Stimulated activated naive CD8-positive, alpha-beta T cell treated with anti-CD3 and anti-CD28 coated beads, Interleukin-15, Interleukin-2, amounts not matched to agents 100 ng/mL and 50 ng/mL, for 24 hours (primary cell): ENCODE results near the gene RAP1GAP2.

ENCODE experiments used
- H3K27ac Mint-ChIP-seq: one replicate; pipeline ENCODE4 v1.8.0; 2021; ENCODE audit warnings: mild to moderate bottlenecking, mixed read lengths
- H3K27me3 Mint-ChIP-seq: one replicate; pipeline ENCODE4 v1.8.0; 2021; ENCODE audit warnings: mixed read lengths
- H3K36me3 Mint-ChIP-seq: one replicate; pipeline ENCODE4 v1.8.0; 2021; ENCODE audit warnings: low read depth, mixed read lengths
- H3K4me1 Mint-ChIP-seq: one replicate; pipeline ENCODE4 v1.8.0; 2021; ENCODE audit warnings: low read depth, mixed read lengths
- H3K4me3 Mint-ChIP-seq: one replicate; pipeline ENCODE4 v1.8.0; 2021; ENCODE audit warnings: mild to moderate bottlenecking, mixed read lengths
- H3K9me3 Mint-ChIP-seq: one replicate; pipeline ENCODE4 v1.8.0; 2021; ENCODE audit warnings: mixed read lengths

RAP1GAP2 gene

GRCh38 chr17:2893422-2893914, 97.2 kb downstream of the RAP1GAP2 start:
- no peaks in the 10 kb centered on the region for H3K27me3 Mint-ChIP-seq
- H3K9me3 Mint-ChIP-seq: no peaks in the 10 kb centered on the region
- no peak overlapping the region for H3K4me3 Mint-ChIP-seq
- peaks cover 6% of the 10 kb centered on the region for H3K4me1 Mint-ChIP-seq
- no peak overlapping the region for H3K27ac Mint-ChIP-seq
- H3K36me3 Mint-ChIP-seq: peaks cover 8% of the 10 kb centered on the region

DNA sequence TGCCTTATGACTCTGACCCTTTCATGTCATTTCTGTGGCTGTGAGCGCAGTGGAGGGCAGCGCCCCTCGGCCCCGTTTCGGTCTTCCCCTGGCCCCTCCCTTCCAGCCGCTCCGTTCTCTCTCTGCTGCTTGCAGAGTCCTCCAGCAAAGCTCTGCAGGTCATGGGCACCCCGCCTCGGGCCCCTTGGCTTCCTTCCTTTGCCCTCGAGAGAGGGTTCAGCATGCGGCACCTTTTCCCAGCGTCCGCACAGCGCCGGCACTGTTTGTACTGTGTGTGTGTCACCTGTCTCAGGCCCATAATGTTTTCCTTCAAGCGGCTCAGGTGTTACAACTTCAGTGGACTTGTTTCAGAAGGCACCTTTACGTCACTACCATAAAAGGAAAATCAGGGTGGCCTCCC, 98.5 kb downstream of the RAP1GAP2 start:
- Mint-ChIP-seq H3K27ac (no peak overlapping the region), H3K36me3 (peaks cover 8% of the 10 kb centered on the region), H3K9me3 (no peaks in the 10 kb centered on the region), H3K27me3 (no peaks in the 10 kb centered on the region), H3K4me1 (peaks cover 6% of the 10 kb centered on the region), H3K4me3 (no peak overlapping the region)

DNA sequence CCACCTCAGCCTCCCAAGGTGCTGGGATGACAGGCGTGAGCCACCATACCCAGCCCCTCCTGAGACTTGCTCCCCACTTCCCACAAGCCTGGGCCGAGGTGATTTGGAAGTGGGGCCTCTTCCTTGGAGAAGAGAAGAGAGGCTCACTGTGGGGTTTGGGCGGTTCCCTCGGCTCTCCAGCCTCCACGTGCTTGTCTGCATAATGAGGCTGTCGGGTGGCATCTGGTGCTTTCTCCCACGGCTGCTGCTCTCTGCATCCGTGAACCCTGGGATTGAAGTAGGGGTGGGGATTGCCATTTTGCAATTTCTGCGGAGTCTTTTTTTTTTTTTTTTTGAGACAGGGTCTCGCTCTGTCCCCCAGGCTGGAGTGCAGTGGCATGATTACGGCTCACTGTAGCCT, 101.4 kb downstream of the RAP1GAP2 start:
- peaks cover 4% of the 10 kb centered on the region for H3K36me3 Mint-ChIP-seq
- no peak overlapping the region for H3K27ac Mint-ChIP-seq

GRCh38 chr17:2898255-2898926, 102.2 kb downstream of the RAP1GAP2 start:
- Mint-ChIP-seq H3K27me3 (no peaks in the 10 kb centered on the region), H3K36me3 (no peaks in the 10 kb centered on the region), H3K4me3 (no peak overlapping the region), H3K27ac (no peak overlapping the region), H3K9me3 (no peaks in the 10 kb centered on the region), H3K4me1 (no peaks in the 10 kb centered on the region)

More for the DNA sequence above, 101.4 kb downstream of the RAP1GAP2 start:
- Mint-ChIP-seq H3K9me3 (no peaks in the 10 kb centered on the region), H3K4me1 (peaks cover 4% of the 10 kb centered on the region), H3K27me3 (no peaks in the 10 kb centered on the region), H3K4me3 (no peak overlapping the region)

GRCh38 chr17:2899906-2900305, 103.7 kb downstream of the RAP1GAP2 start:
- no peak overlapping the region for H3K4me3 Mint-ChIP-seq
- H3K4me1 Mint-ChIP-seq: no peaks in the 10 kb centered on the region
- H3K9me3 Mint-ChIP-seq: no peaks in the 10 kb centered on the region
- no peak overlapping the region for H3K27ac Mint-ChIP-seq
- no peaks in the 10 kb centered on the region for H3K36me3 Mint-ChIP-seq
- no peaks in the 10 kb centered on the region for H3K27me3 Mint-ChIP-seq

DNA sequence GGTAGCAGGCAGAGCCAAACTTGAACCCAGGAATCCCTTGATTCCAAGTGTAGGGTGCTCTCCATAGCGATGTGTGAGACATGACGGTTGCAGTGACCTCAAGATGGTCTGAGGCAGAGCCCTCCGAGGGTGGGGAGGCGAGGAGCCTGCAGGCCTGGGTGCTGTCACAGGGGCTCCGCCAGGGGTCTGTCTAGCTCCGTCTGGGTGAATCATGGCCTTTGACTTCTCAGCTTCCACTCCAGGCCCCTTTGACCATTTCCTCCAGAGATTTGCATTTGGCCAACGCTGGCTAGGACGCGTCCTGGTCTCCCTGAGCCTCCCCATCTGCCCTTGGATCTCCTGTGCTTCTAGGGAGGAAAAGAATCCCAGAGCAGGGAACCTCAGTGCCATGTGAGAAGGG, 104.6 kb downstream of the RAP1GAP2 start:
- no peaks in the 10 kb centered on the region for H3K9me3 Mint-ChIP-seq
- no peak overlapping the region for H3K4me3 Mint-ChIP-seq
- H3K27me3 Mint-ChIP-seq: no peaks in the 10 kb centered on the region
- H3K4me1 Mint-ChIP-seq: peaks cover 4% of the 10 kb centered on the region
- peaks cover 3% of the 10 kb centered on the region for H3K36me3 Mint-ChIP-seq
- H3K27ac Mint-ChIP-seq: no peak overlapping the region

GRCh38 chr17:2901582-2901981, 105.3 kb downstream of the RAP1GAP2 start:
- H3K36me3 Mint-ChIP-seq: peaks cover 4% of the 10 kb centered on the region
- no peak overlapping the region for H3K4me3 Mint-ChIP-seq
- no peaks in the 10 kb centered on the region for H3K27me3 Mint-ChIP-seq
- H3K4me1 Mint-ChIP-seq: peaks cover 4% of the 10 kb centered on the region
- no peak overlapping the region for H3K27ac Mint-ChIP-seq
- no peaks in the 10 kb centered on the region for H3K9me3 Mint-ChIP-seq

DNA sequence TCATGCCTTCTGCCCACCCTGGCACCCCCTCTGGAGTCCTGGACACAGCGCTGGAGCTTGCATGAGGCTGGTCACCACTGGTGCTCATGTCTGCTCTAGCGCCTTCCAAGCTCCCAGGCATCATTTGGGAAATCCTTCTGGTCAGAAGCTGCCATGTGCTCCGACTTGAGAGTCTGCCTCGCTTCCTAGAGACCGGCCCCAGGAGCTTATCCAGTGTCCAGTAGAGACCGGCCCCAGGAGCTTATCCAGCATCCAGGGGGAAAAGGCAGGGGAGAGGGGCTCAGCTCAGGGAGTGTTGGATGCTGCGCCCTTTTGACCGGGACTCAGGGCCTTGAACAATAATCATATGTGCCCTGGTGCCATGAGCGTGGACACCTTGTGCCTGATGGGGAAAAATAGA, 106.3 kb downstream of the RAP1GAP2 start:
- peaks cover 11% of the 10 kb centered on the region for H3K4me1 Mint-ChIP-seq

DNA sequence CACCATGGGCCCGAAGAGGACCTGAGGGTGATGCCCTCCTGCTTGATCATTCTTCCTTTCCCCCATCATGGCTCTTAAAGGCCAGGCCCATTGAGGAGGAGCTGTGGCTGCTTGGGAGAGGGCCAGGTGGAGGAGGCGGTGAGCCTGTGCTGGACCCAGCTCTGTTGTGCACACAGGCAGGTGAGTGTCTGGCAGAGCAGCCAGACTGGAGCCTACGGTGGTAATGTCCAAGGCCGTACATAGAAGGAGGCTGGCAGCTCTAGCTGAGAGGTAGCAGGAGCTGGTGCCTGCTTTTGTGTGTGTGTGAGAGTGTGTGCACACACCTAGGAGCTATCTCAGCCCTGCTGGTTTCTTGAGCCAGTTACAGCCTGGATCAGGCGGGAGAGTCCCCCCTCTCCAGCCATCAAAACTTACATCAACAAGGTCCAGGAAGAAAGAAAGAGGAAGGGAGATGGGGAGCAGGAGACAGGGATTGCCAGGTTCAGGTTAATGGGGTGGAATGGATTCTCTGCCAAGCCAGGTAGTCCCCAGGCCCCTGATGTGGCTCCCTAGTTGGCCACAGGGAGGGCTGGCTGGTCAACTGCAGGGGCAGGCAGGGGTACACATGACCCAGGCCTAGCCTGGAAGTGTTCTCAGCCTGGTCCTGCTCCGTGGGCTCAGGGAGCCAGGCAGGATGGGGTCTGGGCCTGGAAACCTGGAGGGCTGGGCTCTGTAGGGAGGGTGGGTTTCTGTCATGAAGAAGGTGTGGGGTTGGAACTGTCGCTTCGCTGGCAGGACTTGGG, 107.1 kb downstream of the RAP1GAP2 start:
- peaks cover 11% of the 10 kb centered on the region for H3K4me1 Mint-ChIP-seq
- H3K27me3 Mint-ChIP-seq: no peaks in the 10 kb centered on the region
- peaks cover 16% of the 10 kb centered on the region for H3K36me3 Mint-ChIP-seq
- no peak overlapping the region for H3K27ac Mint-ChIP-seq
- H3K9me3 Mint-ChIP-seq: no peaks in the 10 kb centered on the region
- no peak overlapping the region for H3K4me3 Mint-ChIP-seq

More for the DNA sequence above, 106.3 kb downstream of the RAP1GAP2 start:
- Mint-ChIP-seq H3K36me3 (peaks cover 12% of the 10 kb centered on the region), H3K4me3 (no peak overlapping the region), H3K27ac (no peak overlapping the region), H3K27me3 (no peaks in the 10 kb centered on the region), H3K9me3 (no peaks in the 10 kb centered on the region)

DNA sequence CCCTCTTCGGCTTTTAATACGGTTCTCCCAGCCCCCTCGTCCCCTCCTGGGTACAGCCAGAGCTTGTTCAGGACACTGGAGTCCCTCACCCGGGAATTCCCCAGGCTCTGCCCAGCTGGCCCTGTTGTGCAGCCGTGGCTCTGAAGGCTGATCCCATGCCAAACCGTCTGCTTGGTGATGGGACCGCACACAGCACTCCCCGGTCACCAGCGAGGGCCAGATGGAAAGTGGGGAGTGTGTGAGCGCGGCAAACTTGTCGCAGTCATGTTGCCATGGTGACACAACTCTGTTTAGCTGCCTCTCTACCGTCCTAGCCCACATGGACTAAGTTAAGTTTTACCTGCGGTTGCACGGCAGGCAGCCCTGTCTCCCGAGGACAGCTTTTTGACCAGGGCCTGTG, 107.9 kb downstream of the RAP1GAP2 start:
- H3K4me1 Mint-ChIP-seq: peaks cover 14% of the 10 kb centered on the region
- H3K27me3 Mint-ChIP-seq: no peaks in the 10 kb centered on the region
- no peak overlapping the region for H3K4me3 Mint-ChIP-seq
- H3K27ac Mint-ChIP-seq: no peak overlapping the region
- H3K36me3 Mint-ChIP-seq: peaks cover 17% of the 10 kb centered on the region
- H3K9me3 Mint-ChIP-seq: no peaks in the 10 kb centered on the region

DNA sequence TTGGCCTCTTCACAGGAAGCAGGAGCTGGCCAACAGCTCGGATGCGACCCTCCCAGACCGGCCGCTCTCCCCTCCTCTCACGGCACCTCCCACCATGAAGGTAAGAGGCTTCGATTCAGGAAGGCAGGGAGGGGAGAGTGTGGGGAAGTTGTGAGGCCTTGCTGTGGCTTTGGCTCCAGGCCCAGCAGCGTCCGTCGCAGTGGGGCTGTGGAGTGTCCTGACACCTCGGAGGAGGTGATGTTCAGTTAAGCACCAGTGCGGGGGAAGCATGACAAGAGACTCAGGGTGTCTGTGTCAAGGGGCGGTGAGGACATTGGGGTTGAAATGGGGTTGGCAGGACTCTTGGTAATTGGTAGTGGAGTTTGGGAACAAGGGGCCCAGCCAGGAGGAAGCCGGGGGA, 109.0 kb downstream of the RAP1GAP2 start:
- peaks cover 25% of the 10 kb centered on the region for H3K4me1 Mint-ChIP-seq
- H3K27me3 Mint-ChIP-seq: no peaks in the 10 kb centered on the region
- no peak overlapping the region for H3K4me3 Mint-ChIP-seq
- no peak overlapping the region for H3K27ac Mint-ChIP-seq
- H3K9me3 Mint-ChIP-seq: no peaks in the 10 kb centered on the region
- H3K36me3 Mint-ChIP-seq: peaks cover 17% of the 10 kb centered on the region

DNA sequence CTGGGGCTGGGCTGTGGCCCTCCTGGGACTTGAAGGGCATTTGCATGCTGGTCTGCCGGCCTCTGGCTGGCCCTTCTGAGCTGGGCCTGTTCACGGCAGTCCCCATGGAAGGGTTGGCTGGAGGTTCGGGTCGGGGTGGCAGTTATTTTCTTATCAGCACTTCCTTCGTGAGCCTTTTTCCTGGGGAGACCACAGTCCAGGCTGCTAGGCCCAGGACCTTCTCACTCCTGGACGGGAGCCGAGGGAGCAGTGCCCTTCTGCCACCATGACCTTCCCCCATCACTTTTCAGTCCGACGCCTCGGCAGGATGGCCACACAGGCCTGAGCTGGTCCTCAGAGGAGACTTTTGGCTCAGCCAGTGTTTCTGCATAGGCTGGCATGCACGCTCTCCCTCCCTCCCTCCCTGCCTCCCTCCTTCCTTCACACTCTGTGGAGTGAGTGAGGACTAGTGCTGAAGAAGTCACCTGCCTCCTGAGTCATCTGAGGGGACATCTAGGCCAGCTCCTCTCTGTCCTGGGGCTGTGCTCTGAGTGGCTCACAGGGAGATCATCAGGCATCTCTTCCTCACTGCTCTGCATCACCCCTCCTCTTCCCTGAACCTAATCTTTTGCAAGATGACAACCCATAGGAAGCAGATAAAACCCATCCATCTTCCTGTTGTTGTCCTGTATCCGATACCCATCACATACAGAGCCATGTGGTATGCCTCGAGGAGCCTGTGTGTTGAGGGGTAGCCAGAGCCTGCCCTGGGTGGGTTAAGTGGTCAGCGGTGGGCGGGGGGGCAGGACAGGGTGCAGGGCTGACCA, 109.7 kb downstream of the RAP1GAP2 start:
- Mint-ChIP-seq H3K36me3 (peaks cover 17% of the 10 kb centered on the region), H3K27ac (no peak overlapping the region), H3K4me1 (peaks cover 26% of the 10 kb centered on the region), H3K4me3 (no peak overlapping the region), H3K27me3 (no peaks in the 10 kb centered on the region), H3K9me3 (no peaks in the 10 kb centered on the region)

DNA sequence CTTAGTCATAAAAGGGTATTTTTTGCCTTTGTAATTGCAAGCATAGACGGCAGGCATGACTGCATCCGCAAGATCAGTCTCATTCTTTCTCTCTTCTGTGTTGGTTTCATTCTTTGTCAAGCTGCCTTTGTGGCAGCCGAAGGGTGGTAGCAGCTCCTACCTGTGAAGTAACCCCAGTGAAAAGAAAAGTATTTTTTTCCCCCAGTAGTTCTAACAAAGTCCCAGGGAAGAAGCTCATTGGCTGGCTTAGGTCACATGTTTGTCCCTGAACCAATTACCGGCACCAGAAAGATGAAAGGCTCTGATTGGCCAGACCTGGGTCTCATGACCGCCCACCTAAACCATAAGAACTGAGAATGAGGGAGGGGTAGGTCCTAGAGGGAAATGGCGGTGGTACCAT, 110.7 kb downstream of the RAP1GAP2 start:
- no peak overlapping the region for H3K27ac Mint-ChIP-seq
- H3K4me1 Mint-ChIP-seq: peaks cover 26% of the 10 kb centered on the region
- H3K27me3 Mint-ChIP-seq: no peaks in the 10 kb centered on the region
- H3K36me3 Mint-ChIP-seq: peaks cover 17% of the 10 kb centered on the region
- H3K9me3 Mint-ChIP-seq: no peaks in the 10 kb centered on the region
- H3K4me3 Mint-ChIP-seq: no peak overlapping the region

DNA sequence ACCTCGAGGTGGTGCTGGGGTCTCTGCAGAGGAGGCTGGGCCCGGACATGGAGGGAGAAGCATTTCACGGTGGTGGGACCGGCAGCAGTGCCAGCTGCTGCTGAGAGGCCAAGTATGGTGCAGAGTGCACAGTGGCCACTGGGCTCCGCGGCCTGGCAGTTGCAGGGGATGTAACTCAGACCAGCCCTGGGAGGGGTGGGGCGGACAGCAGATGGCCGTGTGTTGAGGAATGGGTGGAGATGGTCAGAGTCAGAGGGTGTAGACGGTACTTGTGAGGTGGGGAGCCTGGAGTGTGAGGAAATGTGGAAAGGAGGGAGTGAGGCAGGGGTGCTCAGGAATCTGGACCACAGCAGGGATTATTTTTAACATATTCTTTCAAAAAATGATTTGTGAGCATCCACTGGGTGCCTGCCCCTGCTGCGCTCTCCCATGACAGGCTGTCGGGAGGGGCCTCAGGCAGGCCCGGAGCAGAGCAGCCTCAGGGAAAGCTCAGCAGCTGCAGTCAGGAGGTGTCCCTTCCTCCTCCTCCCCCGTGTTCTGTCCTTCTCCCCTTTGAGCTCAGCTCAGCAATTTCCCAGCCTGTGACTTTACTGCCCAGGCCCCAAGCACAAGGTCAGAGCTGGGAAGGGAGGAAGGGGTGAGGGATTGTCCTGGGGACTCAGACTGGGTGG, 113.1 kb downstream of the RAP1GAP2 start:
- no peak overlapping the region for H3K27ac Mint-ChIP-seq

More for the DNA sequence above, 113.1 kb downstream of the RAP1GAP2 start:
- peaks cover 26% of the 10 kb centered on the region for H3K4me1 Mint-ChIP-seq
- no peaks in the 10 kb centered on the region for H3K9me3 Mint-ChIP-seq
- H3K36me3 Mint-ChIP-seq: peaks cover 17% of the 10 kb centered on the region
- no peak overlapping the region for H3K4me3 Mint-ChIP-seq
- no peaks in the 10 kb centered on the region for H3K27me3 Mint-ChIP-seq
